ENCODE measurements around the gene CCDC9. TPM values are rescaled to one million over a fixed set of nuclear protein-coding genes. Genes with fewer than 3 reads are reported as not detected.
"Not testable (repeated sequence)": the region's sequence is repeated elsewhere in the genome, so short reads cannot be mapped to it uniquely, and the experiment has no call there.

Gene CCDC9
- total RNA-seq, 1 donor from 2014 or later, result 2.8 TPM

DNA sequence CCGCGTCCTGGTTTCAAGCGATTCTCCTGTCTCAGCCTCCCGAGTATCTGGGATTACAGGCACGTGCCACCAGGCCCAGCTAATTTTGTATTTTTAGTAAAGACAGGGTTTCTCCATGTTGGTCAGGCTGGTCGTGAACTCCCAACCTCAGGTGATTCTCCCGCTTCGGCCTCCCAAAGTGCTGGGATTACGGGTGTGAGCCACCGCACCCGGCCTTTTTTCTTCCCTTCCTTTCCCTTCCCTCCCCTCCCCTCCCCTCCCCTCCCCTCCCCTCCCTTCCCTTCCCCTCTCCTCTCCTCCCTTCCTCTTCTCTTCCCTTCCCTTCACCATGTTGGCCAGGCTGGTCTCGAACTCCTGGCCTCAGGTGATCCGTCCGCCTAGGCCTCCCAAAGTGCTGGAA, 44.5 kb downstream of the CCDC9 start:
- DNase-seq, result not testable (repeated sequence)

DNA sequence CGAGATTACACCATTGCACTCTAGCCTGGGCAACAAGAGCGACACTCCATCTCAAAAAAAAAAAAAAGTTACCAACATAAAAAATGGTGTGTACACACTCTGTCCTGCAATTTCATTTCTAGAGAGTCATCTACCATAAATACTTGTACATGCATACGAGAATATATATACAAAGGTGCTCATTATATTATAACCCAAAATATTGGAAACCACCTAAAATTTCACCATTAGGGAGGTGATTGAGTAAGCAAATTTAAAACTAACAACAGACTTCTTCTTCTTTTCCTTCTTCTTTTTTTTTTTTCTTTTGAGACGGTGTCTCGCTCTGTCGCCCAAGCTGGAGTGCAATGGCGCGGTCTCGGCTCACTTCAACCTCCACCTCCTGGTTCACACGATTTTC, 45.9 kb downstream of the CCDC9 start:
- no peak for DNase-seq

DNA sequence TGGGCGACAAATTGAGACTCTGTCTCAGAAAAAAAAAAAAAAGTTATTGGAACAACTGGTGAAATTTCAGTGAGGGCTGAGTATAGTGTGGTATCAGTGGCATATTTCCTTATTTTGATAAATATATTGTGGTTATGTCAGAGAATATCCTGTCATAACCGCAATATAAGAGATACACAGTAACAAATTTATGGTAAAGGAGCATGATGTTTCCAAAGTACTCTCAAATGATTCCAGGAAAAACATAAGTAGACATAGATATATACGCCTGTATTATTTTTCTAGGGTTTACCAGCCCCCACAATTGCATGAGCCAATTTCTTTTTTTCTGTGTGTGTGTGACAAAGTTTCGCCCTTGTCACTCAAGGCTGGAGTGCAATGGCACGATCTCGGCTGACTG, 47.6 kb downstream of the CCDC9 start:
- no peak for DNase-seq

DNA sequence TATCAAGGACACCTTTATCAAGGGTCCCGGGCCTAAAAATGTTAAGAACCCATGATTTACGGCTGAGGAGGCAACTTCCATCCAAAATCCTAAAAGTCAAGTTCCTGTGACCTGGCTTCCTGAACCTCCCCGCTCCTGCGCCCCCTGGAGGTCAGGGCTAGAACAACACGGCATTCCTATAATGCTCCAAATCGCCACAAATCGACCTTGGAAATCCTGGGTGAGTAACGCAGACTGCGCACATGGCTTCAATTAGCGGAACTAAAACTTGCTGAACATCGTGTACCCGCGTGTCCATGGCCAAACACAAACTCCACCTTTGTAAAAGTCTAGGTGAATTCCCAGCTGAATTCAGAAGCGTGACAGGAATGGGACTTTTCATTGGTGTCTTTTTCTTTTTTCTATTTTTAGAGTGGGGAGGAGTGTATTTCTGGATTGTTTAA, 49.0 kb downstream of the CCDC9 start:
- no peak for DNase-seq

DNA sequence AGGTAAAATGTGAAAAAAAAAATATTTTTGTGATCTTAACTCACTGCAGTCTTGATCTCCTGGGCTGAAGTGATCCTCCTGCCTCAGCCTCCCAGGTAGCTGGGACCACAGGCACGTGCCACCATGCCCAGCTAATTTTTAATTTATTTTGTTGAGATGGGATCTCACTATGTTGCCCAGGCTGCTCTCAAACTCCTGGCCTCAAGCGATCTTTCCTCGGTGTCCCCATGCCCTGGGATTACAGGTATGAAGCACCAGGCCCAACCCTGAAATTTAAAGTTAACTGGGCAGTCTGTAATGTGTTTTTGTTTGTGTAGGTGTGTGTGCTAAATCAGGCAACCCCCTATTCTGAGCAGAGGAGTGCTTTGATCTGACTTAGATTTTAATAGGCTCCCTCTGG, 50.0 kb downstream of the CCDC9 start:
- DNase-seq, result no peak

DNA sequence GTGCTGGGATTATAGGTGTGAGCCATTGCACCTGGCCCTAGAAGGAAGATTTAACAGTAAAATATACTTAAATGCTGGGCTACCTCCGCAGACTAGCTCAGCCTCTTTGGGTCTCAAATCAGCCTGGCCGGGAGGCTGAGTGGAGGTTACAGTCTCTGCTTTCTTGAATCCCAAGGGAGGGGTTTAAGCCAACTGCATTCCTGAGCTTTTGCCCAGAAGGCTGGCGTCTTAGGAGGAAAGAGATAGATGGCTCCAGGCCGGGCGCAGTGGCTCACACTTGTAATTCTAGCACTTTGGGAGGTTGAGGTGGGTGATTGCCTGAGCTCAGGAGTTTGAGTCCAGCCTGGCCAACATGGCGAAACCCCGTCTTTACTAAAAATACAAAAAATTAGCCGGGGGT, 52.7 kb downstream of the CCDC9 start:
- DNase-seq, result no peak

- DNase-seq, result no peak
Observed at GRCh38 chr19:47309608-47310007, 53.3 kb downstream of the CCDC9 start, which contains the start of gene C5AR1. C5AR1 (plus strand) TSS chr19:47309861; CDS start chr19:47309896, 35 bp downstream.

GRCh38 chr19:47310323-47310722, 54.0 kb downstream of the CCDC9 start:
- DNase-seq, result no peak

- no peak for DNase-seq
Observed at GRCh38 chr19:47310819-47311218, 54.5 kb downstream of the CCDC9 start.

DNA sequence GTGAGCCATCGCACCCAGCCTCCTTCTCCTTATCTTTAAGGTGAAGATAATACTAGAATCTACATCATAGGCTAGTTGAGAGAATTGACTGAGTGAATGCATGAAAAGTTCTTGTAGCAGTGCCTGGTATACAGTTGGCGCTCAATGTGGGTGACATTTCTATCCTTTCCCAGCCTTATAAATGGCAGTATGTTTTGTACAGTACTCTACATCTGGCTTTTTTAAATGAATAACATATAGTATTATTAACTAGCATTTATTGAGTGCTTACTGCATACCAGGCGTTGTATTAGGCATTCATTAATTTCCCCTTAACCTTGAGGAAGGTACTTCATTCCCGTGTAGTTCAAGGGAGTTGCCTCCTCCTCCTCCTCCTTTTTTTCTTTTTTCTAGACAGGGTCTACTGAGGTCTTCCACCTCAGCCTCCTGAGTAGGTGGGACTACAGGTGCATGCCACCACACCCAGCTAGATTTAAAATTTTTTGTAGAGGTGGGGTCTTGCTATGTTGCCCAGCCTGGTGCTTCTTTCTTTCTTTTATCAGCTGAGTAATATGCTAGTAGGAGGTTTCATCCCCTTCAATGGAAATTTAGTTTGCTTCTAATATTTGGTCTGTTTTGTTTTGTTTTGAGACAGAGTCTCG, 56.2 kb downstream of the CCDC9 start:
- DNase-seq, result no peak

- no peak for DNase-seq
Observed at GRCh38 chr19:47313754-47314295, 57.5 kb downstream of the CCDC9 start.

DNA sequence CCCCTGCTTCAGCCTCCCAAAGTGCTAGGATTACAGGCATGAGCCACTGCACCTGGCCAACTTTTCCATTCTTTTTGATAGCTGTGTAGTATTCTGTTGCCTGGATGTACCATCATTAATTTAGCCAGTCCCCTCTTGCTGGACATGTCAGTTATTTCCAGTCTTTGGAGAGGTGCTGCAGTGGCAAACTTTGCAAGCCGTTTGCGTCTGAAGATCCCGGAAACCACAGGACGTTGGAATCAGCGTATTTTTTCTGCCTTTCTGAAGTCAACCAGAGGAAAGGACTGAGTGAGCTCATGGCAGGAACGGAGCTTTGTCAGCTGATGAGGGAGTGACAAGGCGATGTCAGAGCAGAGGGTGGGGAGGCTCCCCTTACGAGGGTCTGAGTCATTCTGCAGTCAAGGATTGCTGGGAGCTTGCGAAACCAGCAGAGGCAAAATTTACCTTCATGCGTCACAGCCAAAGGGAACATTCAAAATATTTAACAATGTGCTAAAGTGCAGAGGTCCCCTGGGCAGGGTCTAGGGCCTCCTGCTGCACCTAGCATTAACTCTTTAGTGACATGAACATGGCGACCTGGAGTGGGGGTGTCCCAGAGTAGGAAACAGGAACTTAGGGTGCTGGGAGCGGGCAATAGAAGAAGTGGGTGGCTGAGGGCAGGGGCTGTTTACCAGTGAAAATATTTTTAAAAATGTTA, 58.9 kb downstream of the CCDC9 start:
- DNase-seq, result peak; percentile 24

DNA sequence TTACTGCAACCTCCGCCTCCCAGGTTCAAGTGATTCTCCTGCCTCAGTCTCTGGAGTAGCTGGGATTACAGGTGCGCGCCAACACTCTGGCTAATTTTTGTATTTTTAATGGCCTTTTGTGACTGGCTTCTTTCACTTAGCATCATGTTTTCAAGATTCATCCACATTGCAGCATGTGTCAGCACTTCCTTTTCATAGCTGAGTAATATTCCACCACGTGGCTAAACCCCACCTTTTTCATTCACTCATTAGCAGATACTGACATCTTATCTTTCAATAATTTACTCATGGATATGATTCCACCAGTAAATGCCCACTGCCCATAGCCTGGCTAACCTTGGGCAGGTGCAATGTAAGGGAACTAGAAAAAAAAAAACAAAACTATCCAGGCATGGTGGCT, 60.2 kb downstream of the CCDC9 start:
- DNase-seq, result no peak

GRCh38 chr19:47319923-47320871, 63.9 kb downstream of the CCDC9 start:
- DNase-seq, result no peak

Small RNA genes within 50 kb of the gene (small RNA-seq; reads per million reads assigned to genes)
- gene MIR3190, result not detected

Other genes with a start within 250 kb of the CCDC9 start
- 5.8 TPM for gene NPAS1, start 236.7 kb upstream of the CCDC9 start, total RNA-seq
- gene TMEM160, start 207.9 kb upstream of the CCDC9 start, total RNA-seq, result 20.9 TPM
- gene ZC3H4, start 142.7 kb upstream of the CCDC9 start, total RNA-seq, result 11.2 TPM
- gene SAE1, start 125.7 kb upstream of the CCDC9 start, total RNA-seq, result 76.3 TPM
- gene BBC3, start 25.3 kb upstream of the CCDC9 start, total RNA-seq, result 13.4 TPM
- gene INAFM1, start 18.4 kb downstream of the CCDC9 start, total RNA-seq, result 2.3 TPM
- 0.16 TPM for gene C5AR1, start 53.3 kb downstream of the CCDC9 start, total RNA-seq
- gene C5AR2, start 75.7 kb downstream of the CCDC9 start, total RNA-seq, result 0.31 TPM
- 10.8 TPM for gene DHX34, start 92.8 kb downstream of the CCDC9 start, total RNA-seq
- gene MEIS3, start 163.0 kb downstream of the CCDC9 start, total RNA-seq, result 74.6 TPM
- gene SLC8A2, start 215.4 kb downstream of the CCDC9 start, total RNA-seq, result 40.1 TPM
- 4.2 TPM for gene KPTN, start 227.7 kb downstream of the CCDC9 start, total RNA-seq